HL-60 (cell line): Measurements from ENCODE around the gene SLC15A2.

Experiments
- GABPA ChIP-seq: IDR thresholded peaks from 2 replicates; pipeline ENCODE4 v1.6.1; 2012; ENCODE audit warnings: low read depth
- POLR2AphosphoS5 ChIP-seq: IDR thresholded peaks from 2 replicates; pipeline ENCODE4 v1.6.1; 2012; ENCODE audit warnings: low read depth
- TF ChIP-seq, protein P1 (sequence below): IDR thresholded peaks from one replicate; pipeline ENCODE4 v1.5.1; 2011; ENCODE audit warnings: low read length, control low read depth, inconsistent platforms; ENCODE audit not compliant: insufficient read depth

DNA sequence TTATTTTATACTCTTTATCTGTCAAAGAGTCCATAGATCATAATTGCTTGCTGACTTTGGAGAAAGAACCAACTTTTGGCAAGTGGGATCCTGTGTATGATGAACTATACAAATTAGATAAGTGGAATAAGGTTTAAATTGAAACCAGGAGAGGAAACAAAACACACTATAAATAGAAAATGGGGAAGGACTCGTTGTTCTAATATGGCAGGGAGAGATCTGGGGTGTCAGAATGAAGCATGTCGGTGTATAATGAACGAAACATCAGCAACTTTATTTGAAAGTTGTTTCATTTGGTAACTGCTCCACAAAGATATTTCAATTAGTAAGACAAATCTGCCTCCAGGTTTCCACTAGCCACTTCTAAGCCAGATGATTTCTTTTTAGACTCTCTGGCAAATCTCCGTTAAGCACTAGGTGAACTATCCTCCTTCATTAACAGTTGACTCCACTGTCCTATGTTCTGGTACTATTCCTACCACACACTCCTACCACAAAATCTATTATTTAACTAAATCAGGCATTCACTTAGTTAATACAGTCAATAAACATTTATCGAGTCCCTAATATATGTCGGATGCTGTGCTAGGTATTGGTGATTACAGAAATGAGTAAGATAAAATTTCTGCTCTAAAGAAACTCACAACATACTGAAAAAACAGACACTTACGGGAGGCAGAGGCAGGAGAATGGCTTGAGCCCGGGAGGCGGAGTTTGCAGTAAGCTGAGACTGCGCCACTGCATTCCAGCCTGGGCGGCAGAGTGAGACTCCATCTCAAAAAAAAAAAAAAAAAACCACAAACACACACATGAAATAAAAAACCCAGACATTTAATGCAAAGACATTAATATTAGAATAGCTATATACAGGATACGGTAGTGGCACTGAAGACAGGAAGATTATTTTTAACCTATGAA, 20.1 kb downstream of the SLC15A2 start:
- TF ChIP-seq, protein P1, sequence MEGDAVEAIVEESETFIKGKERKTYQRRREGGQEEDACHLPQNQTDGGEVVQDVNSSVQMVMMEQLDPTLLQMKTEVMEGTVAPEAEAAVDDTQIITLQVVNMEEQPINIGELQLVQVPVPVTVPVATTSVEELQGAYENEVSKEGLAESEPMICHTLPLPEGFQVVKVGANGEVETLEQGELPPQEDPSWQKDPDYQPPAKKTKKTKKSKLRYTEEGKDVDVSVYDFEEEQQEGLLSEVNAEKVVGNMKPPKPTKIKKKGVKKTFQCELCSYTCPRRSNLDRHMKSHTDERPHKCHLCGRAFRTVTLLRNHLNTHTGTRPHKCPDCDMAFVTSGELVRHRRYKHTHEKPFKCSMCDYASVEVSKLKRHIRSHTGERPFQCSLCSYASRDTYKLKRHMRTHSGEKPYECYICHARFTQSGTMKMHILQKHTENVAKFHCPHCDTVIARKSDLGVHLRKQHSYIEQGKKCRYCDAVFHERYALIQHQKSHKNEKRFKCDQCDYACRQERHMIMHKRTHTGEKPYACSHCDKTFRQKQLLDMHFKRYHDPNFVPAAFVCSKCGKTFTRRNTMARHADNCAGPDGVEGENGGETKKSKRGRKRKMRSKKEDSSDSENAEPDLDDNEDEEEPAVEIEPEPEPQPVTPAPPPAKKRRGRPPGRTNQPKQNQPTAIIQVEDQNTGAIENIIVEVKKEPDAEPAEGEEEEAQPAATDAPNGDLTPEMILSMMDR: no peak
- TF ChIP-seq POLR2AphosphoS5: no peak
- no peak for TF ChIP-seq GABPA
